NT2/D1 (cell line): ENCODE data around the gene AMBP.

Source experiments
- SUZ12 ChIP-seq: IDR thresholded peaks from 2 replicates; pipeline ENCODE4 v1.6.1; 2011; ENCODE audit not compliant: insufficient read length, insufficient read depth; ENCODE audit errors: extremely low read depth
- YY1 ChIP-seq: IDR thresholded peaks from 2 replicates; pipeline ENCODE4 v1.6.1; 2011; ENCODE audit not compliant: insufficient read length, insufficient read depth
- ZNF274 ChIP-seq: IDR thresholded peaks from 2 replicates; pipeline ENCODE4 v1.6.1; 2011; ENCODE audit warnings: mild to moderate bottlenecking, low read depth, low read length

GRCh38 chr9:114021578-114021977 lies 56.5 kb downstream of the AMBP start:
- TF ChIP-seq YY1 = no peak
- no peak for TF ChIP-seq SUZ12
- TF ChIP-seq ZNF274 = no peak
